Measurements from ENCODE around the gene SMAD6. TPM values are rescaled to one million over a fixed set of nuclear protein-coding genes. Genes with fewer than 3 reads are reported as not detected.

SMAD6 gene
- total RNA-seq, 1 experiment from 2014 or later: 8.9 TPM

- Mint-ChIP-seq H3K36me3 (ENCODE audit: insufficient read depth, unreplicated experiment) (no peaks in the 10 kb centered on the region), H3K27me3 (ENCODE audit: insufficient read depth, unreplicated experiment) (no peaks in the 10 kb centered on the region), H3K4me1 (ENCODE audit: low read depth, unreplicated experiment) (no peaks in the 10 kb centered on the region), H3K27ac (ENCODE audit: unreplicated experiment) (no peak overlapping the region), H3K4me3 (ENCODE audit: unreplicated experiment) (no peak overlapping the region), H3K9me3 (ENCODE audit: unreplicated experiment) (peaks cover 16% of the 10 kb centered on the region)
- no TSS peak for BruUV-seq (replicated peaks)
- POLR2A ChIA-PET: interaction anchor here (0.5 kb wide), 1 partner anchor 272 kb away, joined by 4 read pairs; no protein-coding TSS in a partner anchor
- CTCF ChIA-PET: no interaction called here
- no peaks in the 10 kb centered on the region for H3K4me1 ChIP-seq
- H3K9me3 ChIP-seq: peaks cover 4% of the 10 kb centered on the region
- no peaks in the 10 kb centered on the region for H3K27me3 ChIP-seq (replicated peaks; ENCODE audit: control insufficient read depth, insufficient read depth, low read length)
- no peak overlapping the region for H3K4me3 ChIP-seq (ENCODE audit: low read depth, low read length)
- intact Hi-C loops (cut with micrococcal nuclease; ENCODE audit: unreplicated experiment): no loop called here
- no peaks in the 10 kb centered on the region for H3K36me3 ChIP-seq (ENCODE audit: control insufficient read depth, insufficient read depth, low read length)
- TF ChIP-seq CTCF (IDR thresholded peaks at IDR 0.05; ENCODE audit: insufficient read depth in 1 of 2, low read depth in 1 of 2, low read length in 1 of 2, severe bottlenecking in 1 of 2, unreplicated experiment in 1 of 2): no peak
- DNase-seq: no peak
These were observed 107.6 kb downstream of the SMAD6 start for GRCh38 chr15:66809664-66810063.

- ChIA-PET POLR2A (no interaction called here), CTCF (no interaction called here)
- no peaks in the 10 kb centered on the region for H3K27me3 ChIP-seq (replicated peaks; ENCODE audit: control insufficient read depth, insufficient read depth, low read length)
- no peak for TF ChIP-seq CTCF (IDR thresholded peaks at IDR 0.05; ENCODE audit: insufficient read depth in 1 of 2, low read depth in 1 of 2, low read length in 1 of 2, severe bottlenecking in 1 of 2, unreplicated experiment in 1 of 2)
- no peak for DNase-seq
- Mint-ChIP-seq H3K27ac (ENCODE audit: unreplicated experiment) (no peak overlapping the region), H3K9me3 (ENCODE audit: unreplicated experiment) (peaks cover 9% of the 10 kb centered on the region), H3K27me3 (ENCODE audit: insufficient read depth, unreplicated experiment) (no peaks in the 10 kb centered on the region), H3K4me1 (ENCODE audit: low read depth, unreplicated experiment) (no peaks in the 10 kb centered on the region), H3K36me3 (ENCODE audit: insufficient read depth, unreplicated experiment) (no peaks in the 10 kb centered on the region), H3K4me3 (ENCODE audit: unreplicated experiment) (no peak overlapping the region)
- H3K4me1 ChIP-seq: no peaks in the 10 kb centered on the region
- no peaks in the 10 kb centered on the region for H3K36me3 ChIP-seq (ENCODE audit: control insufficient read depth, insufficient read depth, low read length)
- no peak overlapping the region for H3K4me3 ChIP-seq (ENCODE audit: low read depth, low read length)
- no TSS peak for BruUV-seq (replicated peaks)
- intact Hi-C loops (cut with micrococcal nuclease; ENCODE audit: unreplicated experiment): no loop called here
- peaks cover 4% of the 10 kb centered on the region for H3K9me3 ChIP-seq
These were observed 113.3 kb downstream of the SMAD6 start for GRCh38 chr15:66815318-66815717.

GRCh38 chr15:66816201-66816600 is 114.2 kb downstream of the SMAD6 start:
- H3K36me3 Mint-ChIP-seq (ENCODE audit: insufficient read depth, unreplicated experiment): no peaks in the 10 kb centered on the region
- H3K9me3 ChIP-seq: peaks cover 4% of the 10 kb centered on the region
- H3K4me3 ChIP-seq (ENCODE audit: low read depth, low read length): no peak overlapping the region
- no TSS peak for BruUV-seq (replicated peaks)
- no peak for DNase-seq
- intact Hi-C loops (cut with micrococcal nuclease; ENCODE audit: unreplicated experiment): no loop called here
- no peak for TF ChIP-seq CTCF (IDR thresholded peaks at IDR 0.05; ENCODE audit: insufficient read depth in 1 of 2, low read depth in 1 of 2, low read length in 1 of 2, severe bottlenecking in 1 of 2, unreplicated experiment in 1 of 2)
- H3K27me3 ChIP-seq (replicated peaks; ENCODE audit: control insufficient read depth, insufficient read depth, low read length): no peaks in the 10 kb centered on the region
- H3K4me1 Mint-ChIP-seq (ENCODE audit: low read depth, unreplicated experiment): no peaks in the 10 kb centered on the region
- CTCF ChIA-PET: no interaction called here
- no peaks in the 10 kb centered on the region for H3K4me1 ChIP-seq
- no peak overlapping the region for H3K27ac Mint-ChIP-seq (ENCODE audit: unreplicated experiment)
- POLR2A ChIA-PET: no interaction called here
- H3K9me3 Mint-ChIP-seq (ENCODE audit: unreplicated experiment): peaks cover 9% of the 10 kb centered on the region
- no peaks in the 10 kb centered on the region for H3K27me3 Mint-ChIP-seq (ENCODE audit: insufficient read depth, unreplicated experiment)
- H3K36me3 ChIP-seq (ENCODE audit: control insufficient read depth, insufficient read depth, low read length): no peaks in the 10 kb centered on the region
- H3K4me3 Mint-ChIP-seq (ENCODE audit: unreplicated experiment): no peak overlapping the region

Data from Caco-2 (cell line).